SK-N-SH treated with all-trans-retinoic acid at 6 μM for 48 hours (cell line): ENCODE results near the gene BMERB1.

ENCODE experiments used
- ATAC-seq: fragments of 200-7000 bp; cut with Tn5 transposase; 3 replicates; pipeline ENCODE4 v1.9.1; 2020; ENCODE audit warnings: mild to moderate bottlenecking, moderate library complexity
- ARNTL ChIP-seq: fragments of 450-650 bp; formaldehyde crosslinking; IDR thresholded peaks from 2 replicates; pipeline ENCODE4 v1.5.0; 2020; ENCODE audit warnings: low read depth, mild to moderate bottlenecking, moderate library complexity, borderline replicate concordance
- BACH2 ChIP-seq: fragments of 250-450 bp; sonication (Bioruptor Pico); IDR thresholded peaks from 2 replicates; pipeline ENCODE4 v1.9.0; 2021; ENCODE audit warnings: mild to moderate bottlenecking, borderline replicate concordance
- CREB5 ChIP-seq: fragments of 250-450 bp; sonication (Bioruptor Pico); IDR thresholded peaks from 2 replicates; pipeline ENCODE4 v1.5.1; 2020; ENCODE audit warnings: low read depth, mild to moderate bottlenecking, moderate library complexity
- CSDC2 ChIP-seq: fragments of 250-450 bp; sonication (Bioruptor Pico); IDR thresholded peaks from 2 replicates; pipeline ENCODE4 v1.5.0; 2020; ENCODE audit warnings: mild to moderate bottlenecking, moderate library complexity
- CSRNP3 ChIP-seq: fragments of 250-450 bp; sonication (Bioruptor Pico); IDR thresholded peaks from 2 replicates; pipeline ENCODE4 v1.5.1; 2021; ENCODE audit warnings: mild to moderate bottlenecking, moderate library complexity
- ISL1 ChIP-seq: fragments of 250-450 bp; sonication (Bioruptor Pico); IDR thresholded peaks from 2 replicates; pipeline ENCODE4 v2.1.2; 2022; ENCODE audit warnings: mild to moderate bottlenecking, moderate library complexity
- OSR1 ChIP-seq: fragments of 250-450 bp; sonication (Bioruptor Pico); IDR thresholded peaks from 2 replicates; pipeline ENCODE4 v1.8.0; 2022; ENCODE audit warnings: moderate library complexity, mild to moderate bottlenecking, inconsistent platforms
- PATZ1 ChIP-seq: fragments of 250-450 bp; sonication (Bioruptor Pico); IDR thresholded peaks from 2 replicates; pipeline ENCODE4 v1.8.0; 2020; ENCODE audit warnings: mild to moderate bottlenecking, moderate library complexity, borderline replicate concordance
- POU6F1 ChIP-seq: fragments of 250-450 bp; sonication (Bioruptor Pico); IDR thresholded peaks from 2 replicates; pipeline ENCODE4 v1.8.0; 2021; ENCODE audit warnings: low read depth, mild to moderate bottlenecking, moderate library complexity, borderline replicate concordance
- PPARA ChIP-seq: fragments of 250-450 bp; sonication (Bioruptor Pico); IDR thresholded peaks from 2 replicates; pipeline ENCODE4 v1.5.0; 2020; ENCODE audit warnings: mild to moderate bottlenecking, borderline replicate concordance
- RARB ChIP-seq: fragments of 250-450 bp; sonication (Bioruptor Pico); IDR thresholded peaks from 2 replicates; pipeline ENCODE4 v1.8.0; 2021; ENCODE audit warnings: mild to moderate bottlenecking, moderate library complexity
- SNAI2 ChIP-seq: fragments of 250-450 bp; sonication (Bioruptor Pico); IDR thresholded peaks from 2 replicates; pipeline ENCODE4 v1.5.0; 2020; ENCODE audit warnings: mild to moderate bottlenecking, moderate library complexity
- TCF4 ChIP-seq: fragments of 250-450 bp; sonication (Bioruptor Pico); IDR thresholded peaks from 2 replicates; pipeline ENCODE4 v1.8.0; 2021; ENCODE audit warnings: mild to moderate bottlenecking, moderate library complexity, borderline replicate concordance
- TOX ChIP-seq: fragments of 250-450 bp; sonication (Bioruptor Pico); IDR thresholded peaks from 2 replicates; pipeline ENCODE4 v1.8.0; 2021; ENCODE audit warnings: mild to moderate bottlenecking, moderate library complexity, borderline replicate concordance
- TSHZ2 ChIP-seq: fragments of 250-450 bp; sonication (Bioruptor Pico); IDR thresholded peaks from 2 replicates; pipeline ENCODE4 v1.5.0; 2020; ENCODE audit warnings: mild to moderate bottlenecking, moderate library complexity
- ZFP3 ChIP-seq: fragments of 250-450 bp; sonication (Bioruptor Pico); IDR thresholded peaks from 2 replicates; pipeline ENCODE4 v1.5.0; 2020; ENCODE audit warnings: mild to moderate bottlenecking, moderate library complexity
- ZFP30 ChIP-seq: fragments of 450-650 bp; formaldehyde crosslinking; IDR thresholded peaks from 2 replicates; pipeline ENCODE4 v1.5.0; 2022; ENCODE audit warnings: mild to moderate bottlenecking, moderate library complexity
- ZNF565 ChIP-seq: fragments of 450-650 bp; formaldehyde crosslinking; conservative IDR thresholded peaks from 2 replicates; pipeline ENCODE4 v1.5.0; 2020; ENCODE audit warnings: low read depth, mild to moderate bottlenecking, moderate library complexity
- ZNF70 ChIP-seq: fragments of 450-650 bp; formaldehyde crosslinking; IDR thresholded peaks from 2 replicates; pipeline ENCODE4 v1.5.0; 2020; ENCODE audit warnings: mild to moderate bottlenecking, moderate library complexity
- ZNF8 ChIP-seq: fragments of 450-650 bp; formaldehyde crosslinking; IDR thresholded peaks from 2 replicates; pipeline ENCODE4 v1.5.0; 2020; ENCODE audit warnings: mild to moderate bottlenecking, moderate library complexity

Gene BMERB1

GRCh38 chr16:15515992-15516391, 81.6 kb downstream of the BMERB1 start:
- no peak for ATAC-seq
- TF ChIP-seq OSR1 (no peak), TSHZ2 (CRISPR knock-in tag) (no peak), POU6F1 (CRISPR knock-in tag) (no peak), TOX (no peak), ARNTL (no peak), RARB (CRISPR knock-in tag) (no peak), TCF4 (CRISPR knock-in tag) (no peak), ZNF70 (CRISPR knock-in tag) (no peak), PPARA (CRISPR knock-in tag) (no peak), ZNF565 (no peak), BACH2 (CRISPR knock-in tag) (no peak), CREB5 (CRISPR knock-in tag) (no peak), CSDC2 (no peak), ISL1 (CRISPR knock-in tag) (no peak), SNAI2 (CRISPR knock-in tag) (no peak), CSRNP3 (CRISPR knock-in tag) (no peak), ZNF8 (CRISPR knock-in tag) (no peak), PATZ1 (CRISPR knock-in tag) (no peak), ZFP30 (CRISPR knock-in tag) (no peak), ZFP3 (CRISPR knock-in tag) (no peak)

GRCh38 chr16:15516609-15517008, 82.2 kb downstream of the BMERB1 start:
- no peak for ATAC-seq
- no peak for TF ChIP-seq CREB5 (CRISPR knock-in tag)
- no peak for TF ChIP-seq RARB (CRISPR knock-in tag)
- no peak for TF ChIP-seq ZFP30 (CRISPR knock-in tag)
- TF ChIP-seq SNAI2 (CRISPR knock-in tag): no peak
- TF ChIP-seq ARNTL: no peak
- TF ChIP-seq CSRNP3 (CRISPR knock-in tag): no peak
- no peak for TF ChIP-seq TSHZ2 (CRISPR knock-in tag)
